HG03060 (cell line): Measurements from ENCODE around the gene ZSWIM4.
"Not testable (repeated sequence)": the region's sequence is repeated elsewhere in the genome, so short reads cannot be mapped to it uniquely, and the experiment has no call there.

Source experiments
- ATAC-seq: cut with Tn5 transposase; IDR thresholded peaks from one replicate; pipeline ENCODE4 v1.9.1; 2021; ENCODE audit warnings: low read depth, moderate number of reproducible peaks; ENCODE audit not compliant: unreplicated experiment

The ZSWIM4 gene

DNA sequence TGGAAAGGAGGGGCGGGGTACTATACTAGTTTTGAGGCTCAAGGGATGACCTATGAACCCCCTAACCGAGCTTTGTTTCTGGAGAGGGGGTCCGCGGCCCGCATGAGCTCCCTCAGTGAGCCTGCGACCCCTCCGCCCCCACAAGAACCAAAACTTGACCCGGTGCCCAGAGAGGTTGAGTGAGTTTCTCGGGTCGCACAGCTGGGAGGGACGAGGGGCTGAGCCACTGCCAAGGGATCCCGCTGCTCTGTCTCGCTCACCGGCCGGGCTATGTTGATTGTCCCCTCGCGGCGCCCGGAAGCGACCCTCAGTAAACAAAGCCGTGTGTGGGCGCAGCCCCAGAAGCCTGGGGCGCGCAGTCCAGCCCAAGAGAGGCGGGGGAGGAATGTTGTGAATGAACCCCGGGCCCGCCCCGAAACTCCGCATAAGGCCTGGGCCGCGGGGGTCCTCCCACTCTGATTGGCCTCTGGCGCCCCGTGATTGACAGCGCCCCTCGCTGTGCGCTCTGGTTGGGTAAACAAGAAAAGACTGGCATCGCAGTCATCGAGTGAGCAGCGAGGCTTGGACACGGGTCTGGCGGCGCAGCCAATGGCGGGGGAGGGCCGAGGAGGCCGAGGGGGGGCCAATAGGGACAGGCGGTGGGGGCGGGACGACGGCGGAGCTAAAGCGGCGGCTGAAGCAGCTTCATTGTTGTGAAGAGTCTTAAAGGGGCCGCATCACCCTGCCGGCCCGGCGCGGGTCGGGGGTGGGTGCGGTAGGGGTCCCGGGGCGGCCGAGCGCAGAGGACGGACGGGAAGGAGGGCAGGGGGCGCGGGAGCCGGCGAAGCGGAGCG lies at the start of gene ZSWIM4:
Gene ZSWIM4, plus strand, starts transcription at position 687 of the 833 bp plus-strand sequence. CDS start 206 bp downstream, outside the sequence.
- peak; percentile 86 for ATAC-seq

DNA sequence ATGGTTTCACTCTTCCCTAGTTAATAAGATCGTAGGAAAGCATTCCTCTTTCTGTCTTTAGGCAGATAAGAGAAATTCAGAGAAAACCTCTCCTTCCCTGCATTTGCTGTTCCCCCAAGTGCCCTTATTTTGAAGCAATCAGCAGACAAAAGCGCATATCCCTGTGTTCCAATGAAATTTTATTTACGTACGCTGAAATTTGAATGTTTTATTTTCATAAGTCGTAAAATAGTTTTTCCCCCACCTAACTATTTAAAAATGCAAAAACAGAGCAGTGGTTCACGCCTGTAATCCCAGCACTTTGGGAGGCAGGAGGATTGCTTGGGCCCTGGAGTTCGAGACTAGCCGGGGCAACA lies 48.2 kb upstream of the ZSWIM4 start:
- no peak for ATAC-seq

DNA sequence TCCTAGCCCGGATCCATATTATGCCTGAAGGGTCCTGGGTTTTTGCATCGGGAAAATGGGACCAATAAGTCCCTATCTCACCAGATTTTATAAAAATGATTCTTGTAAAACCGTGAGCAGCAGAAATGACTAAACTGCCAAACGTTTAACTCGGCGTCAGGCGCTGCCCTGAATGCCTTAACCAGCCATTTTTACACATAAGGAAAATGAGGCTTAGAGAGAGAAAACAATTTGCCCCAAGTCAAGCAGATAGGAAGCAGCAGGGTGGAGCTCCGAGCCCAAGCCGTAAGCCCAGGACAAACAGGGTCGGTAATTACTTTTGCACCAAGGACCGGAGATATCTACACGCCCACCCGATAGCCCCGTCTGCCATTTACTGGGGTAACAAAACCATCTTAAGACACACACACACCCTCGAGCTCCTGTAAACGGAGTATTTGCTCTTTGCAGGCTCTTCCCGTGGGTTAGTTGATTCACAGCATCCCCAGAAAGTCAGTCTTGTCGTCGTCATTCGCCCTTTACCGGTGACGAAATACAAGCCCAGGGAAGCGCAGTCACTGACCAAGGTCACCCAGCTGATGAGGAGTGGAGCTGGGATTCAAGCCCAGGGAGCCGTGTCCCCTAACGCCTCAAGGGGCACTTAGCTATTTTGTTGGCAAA lies 46.9 kb upstream of the ZSWIM4 start:
- no peak for ATAC-seq

DNA sequence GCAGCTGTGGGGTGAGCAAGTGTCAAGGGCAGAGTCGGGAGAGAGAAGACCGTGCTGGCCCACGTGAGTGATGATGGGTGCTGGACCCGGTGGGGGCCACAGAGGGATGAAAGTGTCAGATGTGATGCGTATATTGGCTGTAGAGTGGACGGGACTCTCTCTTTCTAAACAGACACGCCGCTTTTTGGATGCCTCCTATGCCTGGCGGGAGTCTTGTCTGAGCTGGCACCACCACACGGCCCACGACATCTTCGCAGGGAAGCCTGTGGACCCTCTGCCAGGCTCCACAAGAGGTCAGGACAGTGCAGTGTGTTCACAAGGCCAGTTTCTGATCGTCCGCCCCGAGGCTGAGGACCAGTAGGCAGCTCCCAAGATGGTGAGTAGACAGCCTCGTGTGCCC lies 43.8 kb upstream of the ZSWIM4 start:
- ATAC-seq = no peak

DNA sequence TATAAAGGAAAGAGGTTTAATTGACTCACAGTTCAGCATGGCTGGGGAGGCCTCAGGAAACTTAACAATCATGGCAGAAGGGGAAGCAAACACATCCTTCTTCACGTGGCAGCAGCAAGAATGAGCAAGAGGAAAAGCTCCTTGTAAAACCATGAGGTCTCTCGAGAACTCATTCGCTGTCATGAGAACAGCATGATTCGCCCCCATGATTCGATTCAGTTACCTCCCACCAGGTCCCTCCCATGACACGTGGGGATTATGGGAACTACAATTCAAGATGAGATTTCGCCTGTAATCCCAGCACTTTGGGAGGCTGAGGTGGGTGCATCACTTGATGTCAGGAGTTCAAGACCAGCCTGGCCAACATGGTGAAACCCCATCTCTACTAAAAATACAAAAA lies 41.6 kb upstream of the ZSWIM4 start:
- ATAC-seq = not testable (repeated sequence)

DNA sequence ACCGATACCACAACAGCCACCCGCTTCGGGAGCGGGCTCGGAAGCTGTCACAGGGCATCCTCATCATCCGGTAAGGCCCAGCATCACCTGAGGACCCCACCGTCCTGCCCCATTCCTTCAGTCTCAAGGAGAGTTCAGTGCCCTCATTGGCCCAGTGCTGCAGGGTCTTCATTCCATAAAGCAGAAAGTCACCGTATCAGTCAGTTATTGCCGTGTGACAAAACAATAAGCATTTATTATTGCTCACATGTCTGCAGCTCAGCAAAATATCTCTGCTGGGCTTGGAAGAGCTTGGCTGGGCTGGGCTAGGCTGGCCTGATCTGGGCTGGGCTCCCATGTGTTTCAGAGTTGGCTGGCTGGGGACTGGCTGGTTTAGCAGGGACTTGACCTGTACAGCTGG lies 39.0 kb upstream of the ZSWIM4 start:
- ATAC-seq = no peak

DNA sequence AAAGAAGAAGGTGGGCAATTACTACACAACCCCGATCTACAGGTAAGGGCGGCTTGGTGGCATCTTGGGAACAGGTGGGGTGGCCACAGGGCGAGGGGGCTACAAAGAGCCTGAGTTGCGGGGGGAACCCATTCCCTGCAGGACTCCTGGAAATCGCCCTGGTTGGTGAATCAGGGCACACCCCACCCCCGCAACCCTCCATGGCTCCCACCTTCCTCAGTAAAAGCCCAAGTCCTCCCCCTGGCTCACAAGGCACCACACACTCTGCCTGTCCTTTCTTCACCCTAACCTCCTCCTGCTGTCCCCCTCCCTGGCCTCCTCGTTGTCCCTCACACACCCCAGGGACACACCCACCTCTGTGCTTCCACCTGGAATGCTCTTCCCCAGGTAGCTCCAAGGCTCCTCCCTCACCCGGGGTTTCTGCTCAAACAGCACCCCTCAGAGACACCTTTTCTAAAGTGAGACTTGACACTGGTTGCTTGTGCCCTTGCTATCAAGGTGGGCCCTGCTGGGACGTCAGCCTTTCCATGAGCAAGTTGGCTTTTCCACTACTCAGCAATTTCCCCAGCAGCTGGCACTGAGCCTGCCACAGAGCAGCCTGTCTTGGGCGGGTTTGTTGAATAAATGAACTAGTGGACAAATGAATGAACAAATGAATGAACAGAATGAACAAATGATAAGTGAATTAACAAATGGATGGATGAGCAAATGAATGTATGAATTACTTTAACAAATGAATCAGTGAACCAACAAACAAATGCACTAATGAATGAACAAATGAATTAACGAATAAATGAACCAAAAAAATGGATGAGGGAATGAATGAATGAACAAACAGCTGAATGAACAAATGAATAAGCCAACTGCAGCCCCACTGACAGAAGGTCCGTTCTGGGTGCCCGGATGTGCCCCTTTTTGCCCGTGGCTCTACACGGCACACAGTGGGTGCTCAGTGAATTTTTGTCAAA lies 37.2 kb upstream of the ZSWIM4 start:
- ATAC-seq = no peak

DNA sequence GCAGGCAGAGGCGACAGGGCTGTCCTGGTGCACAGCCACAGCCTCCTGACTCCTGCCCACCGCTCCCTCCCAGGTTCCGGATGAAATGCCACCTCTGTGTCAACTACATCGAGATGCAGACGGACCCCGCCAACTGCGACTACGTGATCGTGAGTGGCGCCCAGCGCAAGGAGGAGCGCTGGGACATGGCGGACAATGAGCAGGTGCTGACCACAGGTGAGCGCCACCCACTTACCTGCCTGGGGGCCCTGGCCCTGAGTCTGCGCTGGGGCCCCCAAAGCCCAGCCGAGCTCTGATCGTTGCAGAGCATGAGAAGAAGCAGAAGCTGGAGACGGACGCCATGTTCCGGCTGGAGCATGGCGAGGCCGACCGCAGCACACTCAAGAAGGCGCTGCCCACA lies 36.4 kb upstream of the ZSWIM4 start:
- no peak for ATAC-seq

DNA sequence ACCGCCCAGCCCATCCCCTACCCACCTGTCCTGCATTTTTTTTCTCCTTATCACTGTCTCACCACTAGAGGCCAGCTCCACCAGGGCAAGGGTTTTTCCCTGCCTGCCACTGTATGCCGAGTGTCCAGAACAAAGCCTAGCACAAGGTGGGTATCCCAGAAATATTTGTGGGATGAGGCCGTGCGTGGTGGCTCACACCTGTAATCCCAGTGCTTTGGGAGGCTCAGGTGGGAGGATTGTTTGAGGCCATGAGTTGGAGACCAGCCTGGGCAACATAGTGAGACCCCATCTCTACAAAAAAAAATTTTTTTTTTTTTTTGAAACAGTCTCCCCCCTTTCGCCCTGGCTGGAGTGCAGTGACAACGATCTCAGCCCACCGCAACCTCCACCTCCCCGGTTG lies 33.8 kb upstream of the ZSWIM4 start:
- ATAC-seq = no peak

DNA sequence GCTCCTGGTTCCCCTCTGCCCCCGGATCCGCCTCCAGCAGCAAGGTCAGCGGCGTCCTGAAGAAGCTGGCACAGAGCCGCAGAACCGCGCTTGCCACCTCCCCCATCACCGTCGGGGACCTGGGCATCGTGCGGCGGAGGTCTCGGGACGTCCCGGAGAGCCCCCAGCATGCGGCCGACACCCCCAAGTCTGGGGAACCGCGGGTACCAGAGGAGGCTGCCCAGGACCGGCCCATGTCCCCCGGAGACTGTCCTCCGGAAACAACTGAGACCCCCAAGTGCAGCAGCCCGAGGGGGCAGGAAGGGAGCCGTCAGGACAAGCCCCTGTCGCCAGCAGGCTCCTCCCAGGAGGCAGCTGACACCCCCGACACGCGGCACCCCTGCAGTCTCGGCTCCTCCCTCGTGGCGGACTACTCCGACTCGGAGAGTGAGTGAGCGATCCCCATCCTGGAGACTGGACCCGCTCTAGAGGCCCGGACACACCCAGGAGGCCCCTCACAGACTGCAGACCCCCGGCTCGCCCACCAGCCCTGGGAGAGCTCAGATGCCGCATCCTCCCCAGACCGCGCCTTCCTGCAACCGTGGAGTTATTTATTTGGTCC lies 32.5 kb upstream of the ZSWIM4 start:
- no peak for ATAC-seq

DNA sequence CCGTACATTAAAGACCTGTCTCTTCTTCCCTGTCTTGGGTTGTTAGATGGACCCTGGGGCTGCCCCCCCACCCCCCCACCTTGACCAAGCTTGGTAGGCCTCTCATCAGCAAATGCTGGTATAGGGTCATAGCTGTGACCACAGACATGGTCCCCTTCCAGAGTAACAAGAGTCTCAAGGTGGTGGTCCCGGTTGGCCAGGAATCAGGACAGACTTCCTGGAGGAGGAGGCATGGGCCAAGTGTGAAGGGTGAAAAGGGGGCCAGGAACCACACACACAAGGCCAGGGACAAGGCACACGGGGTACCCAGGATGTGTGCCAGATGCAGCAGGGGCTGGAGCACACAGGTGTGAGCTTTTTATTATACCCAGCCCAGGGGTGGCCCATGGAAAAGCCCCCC lies 32.0 kb upstream of the ZSWIM4 start:
- no peak for ATAC-seq

DNA sequence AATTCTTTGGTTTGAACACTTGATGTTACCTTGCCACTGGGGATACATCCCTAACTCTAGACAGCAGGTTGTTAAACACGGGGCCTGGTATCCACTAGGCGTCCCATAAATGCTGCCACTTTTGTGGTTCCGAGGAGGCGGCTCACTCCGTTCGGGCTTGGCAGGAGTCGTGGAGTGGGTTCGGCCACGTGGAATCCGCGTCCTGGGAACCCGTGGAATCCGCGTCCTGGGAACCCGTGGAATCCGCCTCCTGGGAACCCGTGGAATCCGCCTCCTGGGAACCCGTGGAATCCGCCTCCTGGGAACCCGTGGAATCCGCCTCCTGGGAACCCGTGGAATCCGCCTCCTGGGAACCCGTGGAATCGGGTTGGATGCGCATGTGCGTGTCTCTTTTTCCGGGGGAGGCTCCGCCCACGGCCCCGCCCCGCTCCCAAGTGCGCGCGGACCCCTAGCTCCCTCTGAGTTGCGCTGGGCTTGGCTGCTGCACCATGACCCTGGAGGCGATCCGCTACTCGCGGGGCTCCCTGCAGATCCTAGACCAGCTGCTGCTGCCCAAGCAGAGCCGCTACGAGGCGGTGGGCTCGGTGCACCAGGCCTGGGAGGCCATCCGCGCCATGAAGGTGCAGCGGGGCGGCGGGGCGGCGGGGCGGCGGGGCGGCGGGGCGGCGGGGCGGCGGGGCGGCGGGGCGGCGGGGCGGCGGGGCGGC lies 31.0 kb upstream of the ZSWIM4 start, which contains the start of gene MRI1:
Gene MRI1, plus strand, starts transcription at position 422 of the 707 bp plus-strand sequence. Its CDS starts 67 bp downstream, at position 489.
- no peak for ATAC-seq

DNA sequence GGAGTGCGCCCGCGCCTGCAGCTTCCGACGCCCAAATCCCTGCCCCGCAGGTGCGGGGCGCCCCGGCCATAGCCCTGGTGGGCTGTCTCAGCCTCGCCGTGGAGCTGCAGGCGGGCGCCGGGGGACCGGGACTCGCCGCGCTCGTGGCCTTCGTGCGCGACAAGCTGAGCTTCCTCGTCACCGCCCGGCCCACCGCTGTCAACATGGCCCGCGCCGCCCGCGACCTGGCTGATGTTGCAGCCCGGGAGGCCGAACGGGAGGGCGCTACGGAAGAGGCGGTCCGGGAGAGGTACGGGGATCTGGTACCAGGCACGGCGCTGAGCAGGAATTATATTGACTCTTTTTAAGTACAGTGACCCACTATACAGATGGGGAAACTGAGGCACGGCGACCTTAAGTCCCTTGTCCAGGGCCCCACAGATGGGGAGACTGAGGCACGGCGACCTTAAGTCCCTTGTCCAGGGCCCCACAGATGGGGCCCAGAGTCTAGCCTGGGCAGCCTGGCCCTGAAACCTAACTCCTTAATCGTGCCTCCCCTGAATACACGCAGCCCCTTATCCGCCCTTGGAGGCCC lies 30.3 kb upstream of the ZSWIM4 start:
- no peak for ATAC-seq

DNA sequence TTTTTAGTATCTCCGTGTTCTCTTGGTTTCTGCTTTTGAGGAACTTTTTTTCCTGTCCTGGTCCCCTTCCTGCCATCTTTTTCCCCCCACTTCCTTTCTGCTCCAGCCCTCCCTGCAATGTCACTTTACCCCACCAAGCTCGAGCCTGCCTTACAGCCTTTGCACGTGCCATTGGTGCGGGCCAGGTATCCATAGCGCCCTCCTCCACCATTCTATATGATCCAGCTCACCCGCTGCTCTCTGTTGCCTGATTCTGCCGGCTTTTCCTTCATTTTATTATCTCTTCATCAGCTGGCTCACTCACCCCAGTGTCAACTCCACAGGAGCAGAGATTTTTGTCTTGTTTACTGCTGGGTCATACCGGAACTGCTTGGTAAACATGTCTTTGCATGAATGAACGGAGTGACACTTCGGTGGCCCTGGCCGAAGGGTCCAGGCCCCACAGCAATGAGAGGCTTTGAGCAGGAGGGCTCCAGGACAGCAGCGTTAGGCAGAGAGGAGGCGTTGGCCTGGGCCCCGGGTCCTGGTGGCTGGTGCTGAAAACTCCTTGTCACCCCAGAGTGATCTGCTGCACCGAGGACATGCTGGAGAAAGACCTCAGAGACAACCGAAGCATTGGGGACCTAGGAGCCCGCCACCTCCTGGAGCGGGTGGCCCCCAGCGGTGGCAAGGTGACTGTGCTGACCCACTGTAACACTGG lies 29.7 kb upstream of the ZSWIM4 start:
- ATAC-seq = no peak

DNA sequence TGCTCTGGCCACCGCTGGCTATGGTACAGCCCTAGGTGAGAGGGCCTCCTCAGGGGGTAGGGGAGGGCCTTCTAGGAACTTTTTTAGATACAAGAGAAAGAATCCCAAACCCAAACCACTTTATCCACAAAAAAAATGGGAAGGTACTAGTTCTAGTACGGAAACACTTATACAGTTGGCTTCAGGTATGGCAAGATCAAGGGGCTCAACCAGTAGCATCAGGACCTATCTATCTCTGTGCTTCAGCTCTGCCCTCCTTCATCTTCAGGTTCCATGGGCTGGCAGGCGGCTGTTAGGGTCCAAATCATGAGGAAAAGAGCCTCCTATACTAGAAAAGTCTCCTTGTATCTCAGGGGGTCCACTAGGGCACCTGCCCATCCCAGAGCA lies 29.2 kb upstream of the ZSWIM4 start:
- ATAC-seq = no peak

DNA sequence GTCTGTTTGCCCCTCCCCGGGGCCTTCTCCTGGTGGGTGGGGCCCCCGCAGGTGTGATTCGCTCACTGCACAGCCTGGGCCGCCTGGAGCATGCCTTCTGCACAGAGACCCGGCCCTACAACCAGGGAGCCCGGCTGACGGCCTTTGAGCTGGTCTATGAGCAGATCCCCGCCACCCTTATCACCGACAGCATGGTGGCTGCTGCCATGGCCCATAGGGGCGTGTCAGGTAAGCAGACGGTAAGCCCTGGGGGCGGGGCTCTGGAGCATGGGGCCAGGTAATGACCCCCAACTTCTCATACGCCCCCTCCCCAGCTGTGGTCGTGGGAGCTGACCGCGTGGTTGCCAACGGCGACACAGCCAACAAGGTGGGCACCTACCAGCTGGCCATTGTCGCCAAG lies 26.7 kb upstream of the ZSWIM4 start:
- ATAC-seq = no peak

DNA sequence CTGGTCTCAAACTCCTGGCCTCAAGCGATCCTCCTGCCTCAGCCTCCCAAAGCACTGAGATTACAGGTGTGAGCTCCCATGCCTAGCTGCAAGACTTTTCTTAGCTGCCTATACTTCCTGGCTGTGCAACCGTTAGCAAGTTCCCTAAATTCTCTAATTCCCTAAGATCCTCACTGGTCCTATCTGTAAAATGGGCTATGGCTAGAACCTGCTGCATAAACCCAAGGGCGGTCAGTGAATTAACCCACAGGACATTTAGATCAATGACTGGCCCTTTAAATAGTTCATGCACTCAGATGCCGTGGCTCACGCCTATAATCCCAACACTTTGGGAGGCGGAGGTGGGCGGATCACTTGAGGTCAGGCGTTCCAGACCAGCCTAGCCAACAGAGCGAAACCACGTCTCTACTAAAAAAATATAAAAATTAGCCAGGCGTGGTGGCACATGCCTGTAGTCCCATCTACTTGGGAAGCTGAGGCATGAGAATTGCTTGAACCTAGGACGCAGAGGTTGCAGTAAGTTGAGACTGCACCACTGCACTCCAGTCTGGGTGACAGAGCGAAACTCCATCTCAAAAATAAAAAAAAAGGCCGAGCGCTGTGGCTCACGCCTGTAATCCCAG lies 25.1 kb upstream of the ZSWIM4 start:
- ATAC-seq = no peak
